A549 treated with Mapracorat at 1 μM for 4 hours (cell line): ENCODE results near the gene KIDINS220. TPM values are rescaled to one million over a fixed set of nuclear protein-coding genes. Genes with fewer than 3 reads are reported as not detected.

ENCODE experiments used
- total RNA-seq: library from RNA; stranded (reverse); fragments of 200-300 nt; extraction: Qiagen RNA extraction; gene quantifications from 5 replicates; pipeline ENCODE4 v1.2.3, GENCODE V29; 2022

Gene KIDINS220
- total RNA-seq = 15.7 to 21.1 TPM (median 19.3 TPM) in 5 replicates

GRCh38 chr2:8836971-8837794, at the start of gene KIDINS220:
TSS of gene KIDINS220 (minus strand) at chr2:8837613. CDS start at chr2:8827093, 10,520 bp downstream.

GRCh38 chr2:8681786-8682692, 155.4 kb downstream of the KIDINS220 start, which contains the start of gene ID2:
TSS of gene ID2 (plus strand) at chr2:8682056. CDS start at chr2:8682166, 110 bp downstream.

Other genes starting within 250 kb of the KIDINS220 start
- 72.4 to 114 TPM (median 94.7 TPM) in 5 replicates for gene ID2, start 155.6 kb downstream of the KIDINS220 start, total RNA-seq
- 44.6 to 61.4 TPM (median 53.8 TPM) in 5 replicates for gene MBOAT2, start 166.1 kb upstream of the KIDINS220 start, total RNA-seq